Retinal pigment epithelial cell (primary cell): ENCODE data around the gene MINK1.

Experiments
- DNase-seq: peaks from one replicate; pipeline ENCODE4 v3.0.0-alpha.2; 2010; ENCODE audit warnings: low read depth
- H3K4me3 ChIP-seq: 2 replicates; pipeline ENCODE4 v1.5.1; 2011; ENCODE audit warnings: mild to moderate bottlenecking, low read length, control low read depth, moderate library complexity
- CTCF ChIP-seq: conservative IDR thresholded peaks from 2 replicates; pipeline ENCODE4 v1.5.1; 2011; ENCODE audit warnings: low read depth, low read length, control low read depth, inconsistent platforms

MINK1 gene

GRCh38 chr17:4789701-4789950, 43.5 kb upstream of the MINK1 start:
- peak overlapping the region; percentile 61 for H3K4me3 ChIP-seq
- no peak for TF ChIP-seq CTCF
- no peak for DNase-seq

GRCh38 chr17:4789951-4790704, 43.0 kb upstream of the MINK1 start:
- DNase-seq: no peak
- peak overlapping the region; percentile 61 for H3K4me3 ChIP-seq
- TF ChIP-seq CTCF: peak; percentile 66

- DNase-seq: no peak
- TF ChIP-seq CTCF: no peak
These were observed 42.4 kb upstream of the MINK1 start for GRCh38 chr17:4790705-4791088.

GRCh38 chr17:4795168-4795567, 38.0 kb upstream of the MINK1 start:
- TF ChIP-seq CTCF: no peak
- no peak for DNase-seq
- H3K4me3 ChIP-seq: no peak overlapping the region

More at GRCh38 chr17:4790705-4791088, 42.4 kb upstream of the MINK1 start:
- peak overlapping the region; percentile 61 for H3K4me3 ChIP-seq

- TF ChIP-seq CTCF: no peak
- DNase-seq: no peak
- H3K4me3 ChIP-seq: peak overlapping the region; percentile 100
These were observed 36.6 kb upstream of the MINK1 start for GRCh38 chr17:4796552-4796920.

- DNase-seq: no peak
- no peak for TF ChIP-seq CTCF
- no peak overlapping the region for H3K4me3 ChIP-seq
These were observed 32.5 kb upstream of the MINK1 start for GRCh38 chr17:4800462-4801196.

- H3K4me3 ChIP-seq: no peak within 1 kb of the TSS
- no peak for TF ChIP-seq CTCF
- DNase-seq: no peak
These were observed 30.9 kb upstream of the MINK1 start, which contains the start of gene C17orf114 for GRCh38 chr17:4802228-4802627. C17orf114 (minus strand) TSS chr17:4802328.
